Measurements from ENCODE around the gene DNAJA3. TPM values are rescaled to one million over a fixed set of nuclear protein-coding genes. Genes with fewer than 3 reads are reported as not detected.
A peak's percentile ranks its signal among the peaks of the same experiment; 100 is the strongest.

DNAJA3 gene
- total RNA-seq, 1 experiment from 2014 or later: 56.2 TPM

GRCh38 chr16:4495766-4496165 lies 70.1 kb downstream of the DNAJA3 start:
- peak overlapping the region in 1 of 3 experiments; percentile 62; a peak in 1 of 7 replicates for H3K27ac Mint-ChIP-seq

More at GRCh38 chr16:4495766-4496165, 70.1 kb downstream of the DNAJA3 start:
- H4K8ac ChIP-seq (replicated peaks; ENCODE audit: insufficient read length, low read depth, low read length): no peak overlapping the region
- H3K18ac ChIP-seq (ENCODE audit: insufficient read length, low read depth, low read length): no peak overlapping the region
- H3K23ac ChIP-seq (ENCODE audit: insufficient read length, low read depth, low read length): no peak overlapping the region
- H3K4ac ChIP-seq (ENCODE audit: low read depth, low read length): no peak overlapping the region
- no peaks in the 10 kb centered on the region for H3K4me1 ChIP-seq (ENCODE audit: insufficient read depth, low read length)
- no peak overlapping the region for H2AFZ ChIP-seq (ENCODE audit: low read length)
- peaks cover 0 to 3% (median 0%) of the 10 kb centered on the region in 3 experiments; a peak in 2 of 7 replicates for H3K36me3 Mint-ChIP-seq (ENCODE audit: insufficient read depth in 1 of 3, low read depth in 3 of 3)
- H3K14ac ChIP-seq (ENCODE audit: insufficient read depth, low read length): no peak overlapping the region
- H2BK12ac ChIP-seq (ENCODE audit: insufficient read length, low read depth, low read length): no peak overlapping the region
- H3K4me3 Mint-ChIP-seq: no peak overlapping the region
- no peaks in the 10 kb centered on the region for H3K79me1 ChIP-seq (ENCODE audit: insufficient read depth, low read depth, low read length, poor library complexity, severe bottlenecking)
- no peak overlapping the region for H3K56ac ChIP-seq (ENCODE audit: insufficient read length, low read depth, low read length)
- no peak overlapping the region for H2BK15ac ChIP-seq (ENCODE audit: low read depth, low read length)
- H2BK120ac ChIP-seq (ENCODE audit: low read depth, low read length, poor library complexity, severe bottlenecking): no peak overlapping the region
- no peaks in the 10 kb centered on the region for H3K27me3 Mint-ChIP-seq (ENCODE audit: low read depth)
- no peak overlapping the region for H2BK5ac ChIP-seq (ENCODE audit: insufficient read length, low read length)
- no peaks in the 10 kb centered on the region for H3K9me3 ChIP-seq (ENCODE audit: control insufficient read depth, low read depth, low read length)
- no peaks in the 10 kb centered on the region for H3K79me2 ChIP-seq (ENCODE audit: insufficient read depth, low read length)
- no peak overlapping the region for H3K9ac ChIP-seq (ENCODE audit: extremely low read depth, insufficient read length, low read length)
- H2AK5ac ChIP-seq (ENCODE audit: insufficient read length, low read length): no peak overlapping the region
- no peak overlapping the region for H2BK20ac ChIP-seq (ENCODE audit: low read depth, low read length, poor library complexity, severe bottlenecking)
- no peak overlapping the region for H3K4me2 ChIP-seq (ENCODE audit: insufficient read depth, insufficient read length, low read length)
- no peaks in the 10 kb centered on the region for H3K27me3 ChIP-seq (ENCODE audit: insufficient read depth, low read length)
- H3K23me2 ChIP-seq (ENCODE audit: insufficient read length, low read depth, low read length, poor library complexity, severe bottlenecking): no peaks in the 10 kb centered on the region
- H3K9me3 Mint-ChIP-seq: no peaks in the 10 kb centered on the region
- DNase-seq: no peak
- H4K5ac ChIP-seq (ENCODE audit: insufficient read length, low read depth, low read length): no peak overlapping the region
- WGBS (ENCODE audit: extremely low coverage, insufficient read length, low lambda C conversion rate): no CpG with 5 or more reads among the region's 2 CpGs
- H4K91ac ChIP-seq (ENCODE audit: insufficient read length, low read depth, low read length): no peak overlapping the region
- H3T11ph ChIP-seq (ENCODE audit: low read length): no peak overlapping the region
- H3K27ac ChIP-seq (ENCODE audit: insufficient read length, low read depth, low read length): no peak overlapping the region
- H3K4me1 Mint-ChIP-seq: peaks cover 7 to 28% of the 10 kb centered on the region in 2 experiments
- no peaks in the 10 kb centered on the region for H4K20me1 ChIP-seq (ENCODE audit: control insufficient read depth, insufficient read depth, insufficient read length)
- no peak for TF ChIP-seq CTCF (conservative IDR thresholded peaks at IDR 0.05)

Data from H9 (cell line).